Activated B cell treated with CpG ODN at 0.5 μM for 24 hours (primary cell): ENCODE measurements around the gene TMUB1. TPM values are rescaled to one million over a fixed set of nuclear protein-coding genes. Genes with fewer than 3 reads are reported as not detected.

Experiments
- ATAC-seq: fragments of 200-7000 bp; cut with Tn5 transposase; one replicate; pipeline ENCODE4 v1.10.0; 2021; ENCODE audit warnings: low read depth, mild to moderate bottlenecking, moderate library complexity
- CTCF ChIA-PET: fragments of 350-600 bp; sonication (Branson Sonifier 250); formaldehyde crosslinking; loops from one replicate; lab custom pipeline; 2021; ENCODE audit warnings: antibody characterized with exemption; lab: Charles Lee
- POLR2A ChIA-PET: fragments of 350-600 bp; sonication (Branson Sonifier 250); formaldehyde crosslinking; loops from one replicate; lab custom pipeline; 2021; ENCODE audit warnings: antibody characterized with exemption; lab: Charles Lee
- DNase-seq: peaks from one replicate; pipeline ENCODE4 v3.0.0; 2022
- H3K27ac Mint-ChIP-seq: one replicate; pipeline ENCODE4 v1.8.0; 2020; ENCODE audit warnings: mixed read lengths
- H3K27me3 Mint-ChIP-seq: one replicate; pipeline ENCODE4 v1.8.0; 2021; ENCODE audit warnings: mixed read lengths
- H3K36me3 Mint-ChIP-seq: one replicate; pipeline ENCODE4 v1.8.0; 2021; ENCODE audit warnings: low read depth, mixed read lengths
- H3K4me1 Mint-ChIP-seq: one replicate; pipeline ENCODE4 v1.8.0; 2021; ENCODE audit warnings: mixed read lengths
- H3K4me3 Mint-ChIP-seq: one replicate; pipeline ENCODE4 v1.8.0; 2020; ENCODE audit warnings: mild to moderate bottlenecking, mixed read lengths
- H3K9me3 Mint-ChIP-seq: one replicate; pipeline ENCODE4 v1.8.0; 2020; ENCODE audit warnings: mixed read lengths
- intact Hi-C: fragments of 100-400 bp; cut with micrococcal nuclease; formaldehyde crosslinking; loops from one replicate; pipeline ENCODE4 v1.15.1; 2024
- total RNA-seq: library from RNA; stranded (reverse); gene quantifications from 2 replicates; pipeline ENCODE4 v1.2.3, GENCODE V29; 2022
- TF ChIP-seq, protein P1 (sequence below): fragments of 200-600 bp; IDR thresholded peaks from one replicate; pipeline ENCODE4 v1.8.0; 2022; ENCODE audit warnings: antibody characterized with exemption, mild to moderate bottlenecking

Gene TMUB1
- total RNA-seq, 1 donor from 2014 or later, result 40.5 TPM

DNA sequence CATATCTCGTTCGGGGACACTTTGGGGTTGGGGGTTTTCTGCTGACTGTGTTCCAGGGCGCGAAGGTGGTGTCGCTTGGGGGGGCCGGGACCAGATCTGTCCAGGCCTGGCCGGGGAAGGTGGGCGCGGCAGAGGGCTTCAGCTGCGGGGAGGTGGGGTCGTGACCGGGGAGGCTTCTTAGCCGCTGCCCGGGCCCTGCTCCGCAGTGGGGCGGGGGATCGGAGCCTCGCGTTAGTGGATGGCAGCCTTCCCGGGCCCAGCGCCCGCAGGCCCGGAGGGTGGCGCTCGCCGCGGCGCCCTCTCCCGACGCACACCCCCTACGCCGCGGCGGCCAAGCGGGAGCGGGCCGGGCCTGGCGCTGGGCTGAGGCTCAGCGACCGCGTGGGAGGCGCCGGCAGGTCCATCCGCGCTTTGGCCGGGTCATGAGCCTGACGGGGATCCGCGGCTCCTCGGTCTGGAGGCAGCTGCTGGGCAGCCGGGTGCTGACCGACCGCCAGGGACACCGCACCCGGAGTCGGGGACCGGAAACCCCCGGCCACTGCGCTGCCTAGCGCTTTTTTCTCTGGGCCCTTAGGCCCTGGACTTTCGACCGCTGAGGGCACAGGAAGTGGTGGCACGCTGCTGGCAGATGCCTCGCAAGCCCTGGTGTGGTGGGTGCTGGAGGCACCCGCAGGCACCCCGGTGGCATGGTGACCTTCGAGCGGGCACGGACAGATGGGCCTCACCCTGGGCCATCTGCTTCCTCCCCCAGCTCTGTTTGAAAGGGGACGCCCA lies 4.1 kb upstream of the TMUB1 start:
- ATAC-seq, result no peak
- intact Hi-C loops, result loop anchor here (1.0 to 10.0 kb wide), 4 partner anchors 24 to 1463 kb away; partner anchors contain the start of gene PRKAG2

DNA sequence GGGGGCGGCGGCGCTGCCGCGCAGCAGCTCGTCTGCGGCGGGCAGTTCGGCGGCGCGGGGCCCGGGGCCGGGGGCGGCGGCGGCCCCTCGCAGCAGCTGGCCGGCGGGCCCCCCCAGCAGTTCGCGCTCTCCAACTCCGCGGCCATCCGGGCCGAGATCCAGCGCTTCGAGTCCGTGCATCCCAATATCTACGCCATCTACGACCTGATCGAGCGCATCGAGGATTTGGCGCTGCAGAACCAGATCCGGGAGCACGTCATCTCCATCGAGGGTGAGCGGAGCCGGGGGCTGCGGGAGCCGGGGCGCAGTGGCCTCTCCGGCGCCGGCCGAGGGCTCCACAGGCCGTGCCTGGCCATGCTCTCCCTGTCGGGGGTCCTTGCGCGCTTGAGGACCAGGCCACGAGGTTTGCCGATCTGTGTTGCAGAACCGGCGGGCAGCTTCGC lies 3.5 kb upstream of the TMUB1 start:
- CTCF ChIA-PET, result interaction anchor here (1.2 to 1.5 kb wide), 2 partner anchors 25 to 189 kb away, joined by 3 read pairs; no protein-coding TSS in a partner anchor

More for the DNA sequence above, 4.1 kb upstream of the TMUB1 start:
- Mint-ChIP-seq H3K27me3 (peaks cover 21% of the 10 kb centered on the region), H3K27ac (no peak overlapping the region), H3K4me3 (peak overlapping the region; percentile 86), H3K4me1 (peaks cover 40% of the 10 kb centered on the region), H3K36me3 (peaks cover 4% of the 10 kb centered on the region), H3K9me3 (no peaks in the 10 kb centered on the region)
- TF ChIP-seq, protein P1, sequence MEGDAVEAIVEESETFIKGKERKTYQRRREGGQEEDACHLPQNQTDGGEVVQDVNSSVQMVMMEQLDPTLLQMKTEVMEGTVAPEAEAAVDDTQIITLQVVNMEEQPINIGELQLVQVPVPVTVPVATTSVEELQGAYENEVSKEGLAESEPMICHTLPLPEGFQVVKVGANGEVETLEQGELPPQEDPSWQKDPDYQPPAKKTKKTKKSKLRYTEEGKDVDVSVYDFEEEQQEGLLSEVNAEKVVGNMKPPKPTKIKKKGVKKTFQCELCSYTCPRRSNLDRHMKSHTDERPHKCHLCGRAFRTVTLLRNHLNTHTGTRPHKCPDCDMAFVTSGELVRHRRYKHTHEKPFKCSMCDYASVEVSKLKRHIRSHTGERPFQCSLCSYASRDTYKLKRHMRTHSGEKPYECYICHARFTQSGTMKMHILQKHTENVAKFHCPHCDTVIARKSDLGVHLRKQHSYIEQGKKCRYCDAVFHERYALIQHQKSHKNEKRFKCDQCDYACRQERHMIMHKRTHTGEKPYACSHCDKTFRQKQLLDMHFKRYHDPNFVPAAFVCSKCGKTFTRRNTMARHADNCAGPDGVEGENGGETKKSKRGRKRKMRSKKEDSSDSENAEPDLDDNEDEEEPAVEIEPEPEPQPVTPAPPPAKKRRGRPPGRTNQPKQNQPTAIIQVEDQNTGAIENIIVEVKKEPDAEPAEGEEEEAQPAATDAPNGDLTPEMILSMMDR, result no peak
- CTCF ChIA-PET, result interaction anchor here (1.2 to 1.5 kb wide), 2 partner anchors 24 to 189 kb away, joined by 3 read pairs; no protein-coding TSS in a partner anchor
- POLR2A ChIA-PET, result interaction anchor here (1.0 to 1.4 kb wide), 2 partner anchors 18 to 59 kb away, joined by 3 to 4 read pairs; partner anchors contain the start of gene ABCB8
- peak; percentile 50 for DNase-seq

DNA sequence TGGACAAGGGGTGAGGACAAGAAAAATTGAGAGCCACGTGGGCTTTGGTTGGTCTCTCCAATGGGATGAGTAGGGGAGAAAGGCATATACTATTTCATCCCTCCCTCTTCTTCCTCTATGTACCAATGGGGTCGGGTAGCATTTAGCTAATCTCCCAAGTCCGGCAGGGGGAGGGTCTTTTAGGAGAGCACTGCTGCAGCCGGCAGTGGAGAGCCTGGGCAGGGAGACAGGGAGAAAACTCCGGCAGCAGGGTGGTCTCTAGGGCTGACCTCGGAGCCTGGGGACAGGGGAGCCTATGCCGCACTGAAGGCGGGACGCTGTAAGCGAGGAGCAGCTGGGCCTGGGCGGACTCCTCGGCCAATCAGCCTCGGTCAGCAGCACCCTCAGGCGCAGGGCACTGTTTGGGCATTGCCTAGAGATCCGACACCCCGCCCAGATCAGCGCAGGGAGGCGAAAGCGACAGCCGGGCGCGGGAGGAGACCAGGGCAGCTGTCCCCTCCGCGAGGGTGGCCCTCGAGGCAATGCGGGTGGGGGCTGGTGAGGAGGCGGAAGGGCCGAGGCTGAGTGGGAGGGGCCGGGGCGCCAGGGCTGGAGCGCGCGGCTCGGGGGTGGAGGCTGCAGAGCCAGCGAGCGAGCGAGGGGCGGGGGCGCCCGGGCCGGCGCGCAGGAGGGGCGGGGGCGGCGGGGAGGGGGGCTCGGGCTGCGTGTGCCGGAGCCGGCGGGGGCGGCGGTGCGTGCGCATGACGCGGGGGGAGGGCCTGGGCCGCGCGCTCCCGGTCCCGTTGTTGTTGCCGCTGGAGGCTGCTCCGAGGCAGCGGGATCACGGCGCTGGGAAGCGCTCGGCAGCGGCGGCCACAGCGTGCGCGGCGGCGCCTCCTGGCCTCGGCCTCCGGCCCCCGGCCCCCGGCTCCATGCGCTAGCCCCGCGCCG lies 2.7 kb upstream of the TMUB1 start, which contains the start of gene AGAP3:
Gene AGAP3 (plus strand): TSS at position 785 of the 930 bp plus-strand sequence. CDS start 267 bp downstream, outside the sequence.
- intact Hi-C loops, result loop anchor here (10.0 kb wide), 2 partner anchors 789 to 1461 kb away; partner anchors contain the start of gene PRKAG2
- peaks cover 18% of the 10 kb centered on the region for H3K27me3 Mint-ChIP-seq
- H3K27ac Mint-ChIP-seq, result peak within 1 kb of the TSS; percentile 16
- peak; percentile 36 for ATAC-seq
- peaks cover 46% of the 10 kb centered on the region for H3K4me1 Mint-ChIP-seq
- H3K4me3 Mint-ChIP-seq, result peak within 1 kb of the TSS; percentile 88
- TF ChIP-seq, protein P1, result no peak
- H3K9me3 Mint-ChIP-seq, result no peaks in the 10 kb centered on the region
- ChIA-PET POLR2A (interaction anchor here (0.7 to 1.2 kb wide), 2 partner anchors 22 to 57 kb away, joined by 3 to 7 read pairs; partner anchors contain the start of gene ABCB8), CTCF (no interaction called here)
- DNase-seq, result peak; percentile 52
- peaks cover 4% of the 10 kb centered on the region for H3K36me3 Mint-ChIP-seq

More for the DNA sequence above, 3.5 kb upstream of the TMUB1 start:
- peaks cover 4% of the 10 kb centered on the region for H3K36me3 Mint-ChIP-seq
- H3K27ac Mint-ChIP-seq, result no peak overlapping the region
- no peak for ATAC-seq
- peak overlapping the region; percentile 86 for H3K4me3 Mint-ChIP-seq
- POLR2A ChIA-PET, result interaction anchor here (1.0 kb wide), 1 partner anchor 59 kb away, joined by 4 read pairs; the partner anchor contains the start of gene ABCB8
- no peaks in the 10 kb centered on the region for H3K9me3 Mint-ChIP-seq
- intact Hi-C loops, result loop anchor here (10.0 kb wide), 2 partner anchors 788 to 1462 kb away; partner anchors contain the start of gene PRKAG2
- TF ChIP-seq, protein P1, result no peak
- no peak for DNase-seq
- H3K4me1 Mint-ChIP-seq, result peaks cover 45% of the 10 kb centered on the region
- peaks cover 21% of the 10 kb centered on the region for H3K27me3 Mint-ChIP-seq

DNA sequence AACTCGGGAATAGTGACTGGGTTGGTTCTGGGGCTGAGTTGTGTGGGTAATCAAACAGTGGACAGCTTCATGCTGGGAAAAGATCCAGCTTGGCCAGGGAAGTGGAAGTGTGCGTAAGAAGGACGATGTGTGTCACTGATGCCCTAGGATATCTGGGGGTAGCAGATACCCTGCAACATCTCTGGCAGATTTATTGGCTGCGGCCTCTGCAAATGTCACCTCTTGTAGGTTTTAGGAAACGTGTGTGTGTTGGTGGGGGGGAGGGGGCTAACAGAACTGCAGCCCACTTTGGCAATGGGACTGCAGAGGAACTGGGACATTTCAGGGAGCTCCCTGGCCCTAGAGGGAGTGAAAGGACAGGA lies 2.0 kb upstream of the TMUB1 start:
- Mint-ChIP-seq H3K27me3 (peaks cover 16% of the 10 kb centered on the region), H3K27ac (peak overlapping the region; percentile 16), H3K36me3 (peaks cover 4% of the 10 kb centered on the region), H3K4me1 (peaks cover 46% of the 10 kb centered on the region), H3K9me3 (no peaks in the 10 kb centered on the region), H3K4me3 (peak overlapping the region; percentile 88)
- TF ChIP-seq, protein P1, result no peak
- intact Hi-C loops, result loop anchor here (10.0 kb wide), 2 partner anchors 789 to 1461 kb away; partner anchors contain the start of gene PRKAG2
- ATAC-seq, result no peak
- no peak for DNase-seq
- CTCF ChIA-PET, result no interaction called here
- POLR2A ChIA-PET, result interaction anchor here (0.7 to 1.6 kb wide), 4 partner anchors 23 to 1247 kb away, joined by 3 to 7 read pairs (median 4); partner anchors contain the start of genes ABCB8, ABCF2 and ZNF862
